Ectodermal cell (in vitro differentiated cells): Measurements from ENCODE around the gene SKOR1.

ENCODE experiments used
- H3K27ac ChIP-seq: 2 replicates; pipeline ENCODE4 v1.7.0; 2013; ENCODE audit warnings: mild to moderate bottlenecking, low read depth, low read length; ENCODE audit not compliant: insufficient read depth, poor library complexity, severe bottlenecking
- H3K27me3 ChIP-seq: 2 replicates; pipeline ENCODE4 v1.7.0; 2013; ENCODE audit warnings: mild to moderate bottlenecking, low read length; ENCODE audit not compliant: insufficient read depth, control insufficient read depth, poor library complexity, severe bottlenecking
- H3K36me3 ChIP-seq: one replicate; pipeline ENCODE4 v1.7.0; 2013; ENCODE audit warnings: low read length; ENCODE audit not compliant: control insufficient read depth, insufficient read depth
- H3K4me1 ChIP-seq: one replicate; pipeline ENCODE4 v1.7.0; 2013; ENCODE audit warnings: low read length; ENCODE audit not compliant: control insufficient read depth, insufficient read depth
- H3K4me3 ChIP-seq: 2 replicates; pipeline ENCODE4 v1.7.0; 2013; ENCODE audit warnings: low read depth, low read length, control low read depth; ENCODE audit not compliant: insufficient read depth
- H3K9me3 ChIP-seq: 2 replicates; pipeline ENCODE4 v1.7.0; 2013; ENCODE audit warnings: mild to moderate bottlenecking, low read length, moderate library complexity; ENCODE audit not compliant: control insufficient read depth
- WGBS, 2 experiments: methylation state at CpG; one replicate each; pipeline ENCODE4 v1.1.7; 2013; ENCODE audit warnings: missing lambda C conversion rate in 2 of 2; 5-methylcytosine and 5-hydroxymethylcytosine counted together

The SKOR1 gene

GRCh38 chr15:67816668-67817067 lies 8.6 kb upstream of the SKOR1 start:
- Histone ChIP-seq H3K27me3 (peaks cover 43% of the 10 kb centered on the region), H3K4me3 (no peak overlapping the region), H3K4me1 (peaks cover 14% of the 10 kb centered on the region), H3K27ac (no peak overlapping the region), H3K9me3 (no peaks in the 10 kb centered on the region), H3K36me3 (no peaks in the 10 kb centered on the region)
- WGBS, 2 experiments: 89 to 92% methylated on average over 2 to 3 of the region's 3 CpGs

- Histone ChIP-seq H3K27me3 (peaks cover 61% of the 10 kb centered on the region), H3K9me3 (no peaks in the 10 kb centered on the region), H3K4me3 (no peak overlapping the region), H3K36me3 (no peaks in the 10 kb centered on the region), H3K27ac (no peak overlapping the region), H3K4me1 (peaks cover 4% of the 10 kb centered on the region)
- 86 to 87% methylated on average over 3 of the region's 3 CpGs for WGBS, 2 experiments
These were observed 6.8 kb upstream of the SKOR1 start for GRCh38 chr15:67818464-67818863.

GRCh38 chr15:67819636-67820035 lies 5.7 kb upstream of the SKOR1 start:
- Histone ChIP-seq H3K27me3 (peaks cover 73% of the 10 kb centered on the region), H3K36me3 (no peaks in the 10 kb centered on the region), H3K9me3 (no peaks in the 10 kb centered on the region), H3K4me3 (no peak overlapping the region), H3K27ac (no peak overlapping the region), H3K4me1 (peaks cover 4% of the 10 kb centered on the region)
- 43 to 45% methylated on average over 19 of the region's 19 CpGs for WGBS, 2 experiments

GRCh38 chr15:67820122-67820991 lies 5.0 kb upstream of the SKOR1 start:
- Histone ChIP-seq H3K27me3 (peaks cover 80% of the 10 kb centered on the region), H3K36me3 (no peaks in the 10 kb centered on the region), H3K9me3 (no peaks in the 10 kb centered on the region), H3K4me1 (peaks cover 4% of the 10 kb centered on the region), H3K4me3 (no peak overlapping the region), H3K27ac (no peak overlapping the region)
- WGBS, 2 experiments: 39 to 42% methylated on average over 50 of the region's 50 CpGs

GRCh38 chr15:67820992-67821783 lies 4.1 kb upstream of the SKOR1 start:
- H3K27me3 ChIP-seq: peaks cover 88% of the 10 kb centered on the region
- no peak overlapping the region for H3K4me3 ChIP-seq
- WGBS, 2 experiments: 6% methylated on average over 39 of the region's 39 CpGs
- H3K4me1 ChIP-seq: peaks cover 11% of the 10 kb centered on the region
- no peaks in the 10 kb centered on the region for H3K9me3 ChIP-seq
- H3K27ac ChIP-seq: no peak overlapping the region
- H3K36me3 ChIP-seq: no peaks in the 10 kb centered on the region

DNA sequence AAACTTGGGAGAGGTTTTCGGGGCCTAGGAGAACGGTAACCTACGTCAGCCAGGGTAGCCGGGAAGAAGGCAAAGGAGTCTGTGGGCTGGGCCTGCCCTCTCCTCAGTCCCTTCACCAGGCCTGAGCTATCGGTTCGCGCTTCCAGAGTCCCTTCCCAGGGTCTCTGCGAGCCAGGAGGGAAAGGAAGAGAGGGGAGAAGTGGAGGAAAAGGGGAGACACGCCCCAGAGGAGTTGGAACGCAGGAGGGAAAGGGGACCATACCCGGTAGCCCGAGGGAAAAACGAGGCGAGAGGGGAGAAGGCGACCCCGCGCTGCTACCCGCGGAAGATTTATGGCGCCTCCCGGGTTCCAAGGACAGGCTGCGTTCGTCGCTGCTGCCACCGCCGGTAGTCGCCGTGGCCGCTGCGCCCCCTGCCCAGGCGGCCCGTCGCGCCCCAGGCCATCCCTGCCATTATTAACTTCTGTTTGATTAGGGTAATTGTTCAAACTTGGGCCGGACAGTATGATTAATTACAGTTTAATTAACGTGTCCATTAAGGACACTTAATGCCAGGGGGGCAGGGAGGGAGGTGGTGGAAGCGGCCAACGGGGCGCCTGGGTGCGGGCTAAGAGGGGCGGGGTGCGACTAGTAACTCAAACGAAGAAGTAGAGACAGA lies 3.4 kb upstream of the SKOR1 start:
- Histone ChIP-seq H3K27me3 (peaks cover 96% of the 10 kb centered on the region), H3K27ac (no peak overlapping the region), H3K4me3 (no peak overlapping the region), H3K4me1 (peaks cover 11% of the 10 kb centered on the region), H3K9me3 (no peaks in the 10 kb centered on the region), H3K36me3 (no peaks in the 10 kb centered on the region)
- 2 to 3% methylated on average over 43 of the region's 43 CpGs for WGBS, 2 experiments

GRCh38 chr15:67822537-67823313 lies 2.6 kb upstream of the SKOR1 start:
- H3K9me3 ChIP-seq: no peaks in the 10 kb centered on the region
- H3K36me3 ChIP-seq: no peaks in the 10 kb centered on the region
- 3 to 4% methylated on average over 46 of the region's 46 CpGs for WGBS, 2 experiments
- H3K27ac ChIP-seq: no peak overlapping the region
- peaks cover 100% of the 10 kb centered on the region for H3K27me3 ChIP-seq
- H3K4me1 ChIP-seq: peaks cover 11% of the 10 kb centered on the region
- H3K4me3 ChIP-seq: no peak overlapping the region

- H3K36me3 ChIP-seq: no peaks in the 10 kb centered on the region
- no peak overlapping the region for H3K27ac ChIP-seq
- H3K4me3 ChIP-seq: no peak overlapping the region
- WGBS, 2 experiments: 2 to 3% methylated on average over 94 of the region's 94 CpGs
- peaks cover 100% of the 10 kb centered on the region for H3K27me3 ChIP-seq
- H3K4me1 ChIP-seq: peaks cover 18% of the 10 kb centered on the region
- H3K9me3 ChIP-seq: no peaks in the 10 kb centered on the region
These were observed 1.8 kb upstream of the SKOR1 start for GRCh38 chr15:67823314-67824196.
